WTC11 (cell line): Measurements from ENCODE around the gene SOCS1. TPM values are rescaled to one million over a fixed set of nuclear protein-coding genes. Genes with fewer than 3 reads are reported as not detected.
A peak's percentile ranks its signal among the peaks of the same experiment; 100 is the strongest.

ENCODE experiments used
- CREB1 ChIP-seq: sonication (generic); formaldehyde crosslinking; IDR thresholded peaks from 2 replicates; pipeline ENCODE4 v1.8.0; 2023; ENCODE audit warnings: mild to moderate bottlenecking, missing genetic modification reagents
- CREM ChIP-seq: sonication (generic); formaldehyde crosslinking; IDR thresholded peaks from 2 replicates; pipeline ENCODE4 v1.8.1; 2022; ENCODE audit warnings: mild to moderate bottlenecking, missing genetic modification reagents, moderate library complexity
- CTCF ChIP-seq: fragments of 200-600 bp; IDR thresholded peaks from 2 replicates; pipeline ENCODE4 v1.8.0; 2022; ENCODE audit warnings: antibody characterized with exemption
- E2F5 ChIP-seq: sonication (generic); formaldehyde crosslinking; IDR thresholded peaks from 2 replicates; pipeline ENCODE4 v1.8.1; 2022; ENCODE audit warnings: mild to moderate bottlenecking, moderate library complexity, missing genetic modification reagents
- HMGA2 ChIP-seq: fragments of 250-450 bp; sonication (Bioruptor Pico); IDR thresholded peaks from 2 replicates; pipeline ENCODE4 v1.4.0; 2021; ENCODE audit warnings: mild to moderate bottlenecking, moderate library complexity
- NFATC4 ChIP-seq: fragments of 250-450 bp; sonication (Bioruptor Pico); IDR thresholded peaks from 2 replicates; pipeline ENCODE4 v1.9.0; 2021; ENCODE audit warnings: mild to moderate bottlenecking
- NFE2L1 ChIP-seq: sonication (generic); formaldehyde crosslinking; IDR thresholded peaks from 2 replicates; pipeline ENCODE4 v1.8.1; 2023; ENCODE audit warnings: missing genetic modification reagents
- NFYB ChIP-seq: sonication (generic); formaldehyde crosslinking; conservative IDR thresholded peaks from 2 replicates; pipeline ENCODE4 v1.8.0; 2022; ENCODE audit warnings: low read depth, missing genetic modification reagents
- NR1H2 ChIP-seq: sonication (generic); formaldehyde crosslinking; IDR thresholded peaks from 2 replicates; pipeline ENCODE4 v1.9.0; 2021; ENCODE audit warnings: mild to moderate bottlenecking, moderate library complexity, missing genetic modification reagents
- NR2C2 ChIP-seq: sonication (generic); formaldehyde crosslinking; IDR thresholded peaks from 2 replicates; pipeline ENCODE4 v1.8.0; 2022; ENCODE audit warnings: mild to moderate bottlenecking, missing genetic modification reagents
- TCF7 ChIP-seq: sonication (generic); formaldehyde crosslinking; IDR thresholded peaks from 2 replicates; pipeline ENCODE4 v1.8.0; 2022; ENCODE audit warnings: mild to moderate bottlenecking, low read depth, missing genetic modification reagents, moderate library complexity
- TEAD1 ChIP-seq: sonication (generic); formaldehyde crosslinking; IDR thresholded peaks from 2 replicates; pipeline ENCODE4 v1.8.0; 2022; ENCODE audit warnings: mild to moderate bottlenecking, missing genetic modification reagents
- USF2 ChIP-seq: sonication (generic); formaldehyde crosslinking; IDR thresholded peaks from 2 replicates; pipeline ENCODE4 v1.8.1; 2023; ENCODE audit warnings: mild to moderate bottlenecking, missing genetic modification reagents, moderate library complexity
- ZBTB21 ChIP-seq: sonication (generic); formaldehyde crosslinking; IDR thresholded peaks from 2 replicates; pipeline ENCODE4 v1.8.1; 2023; ENCODE audit warnings: mild to moderate bottlenecking, missing genetic modification reagents, borderline replicate concordance
- ZNF121 ChIP-seq: sonication (generic); formaldehyde crosslinking; IDR thresholded peaks from 2 replicates; pipeline ENCODE4 v1.8.0; 2023; ENCODE audit warnings: missing genetic modification reagents
- ZNF138 ChIP-seq: sonication (generic); formaldehyde crosslinking; conservative IDR thresholded peaks from 2 replicates; pipeline ENCODE4 v1.8.1; 2022; ENCODE audit warnings: mild to moderate bottlenecking, moderate library complexity, missing genetic modification reagents
- ZNF317 ChIP-seq: sonication (generic); formaldehyde crosslinking; IDR thresholded peaks from 2 replicates; pipeline ENCODE4 v1.8.1; 2023; ENCODE audit warnings: low read depth, mild to moderate bottlenecking, moderate library complexity, missing genetic modification reagents, borderline replicate concordance
- ZNF416 ChIP-seq: fragments of 250-450 bp; sonication (Bioruptor Pico); IDR thresholded peaks from 2 replicates; pipeline ENCODE4 v1.9.0; 2021; ENCODE audit warnings: mild to moderate bottlenecking, inconsistent platforms
- total RNA-seq: library from RNA; stranded (reverse); gene quantifications from 3 replicates; pipeline ENCODE4 v1.2.3, GENCODE V29; 2021
- TF ChIP-seq, protein P1 (sequence below): sonication (generic); formaldehyde crosslinking; conservative IDR thresholded peaks from 2 replicates; pipeline ENCODE4 v1.8.1; 2023; ENCODE audit warnings: mild to moderate bottlenecking, low read depth, missing genetic modification reagents, moderate library complexity
- TF ChIP-seq, protein P2 (sequence below): sonication (generic); formaldehyde crosslinking; IDR thresholded peaks from 2 replicates; pipeline ENCODE4 v1.8.1; 2023; ENCODE audit warnings: mild to moderate bottlenecking, missing genetic modification reagents, borderline replicate concordance
- TF ChIP-seq, protein P3 (sequence below): sonication (generic); formaldehyde crosslinking; IDR thresholded peaks from 2 replicates; pipeline ENCODE4 v1.8.1; 2022; ENCODE audit warnings: missing genetic modification reagents, borderline replicate concordance
- TF ChIP-seq, protein P4 (sequence below): fragments of 250-450 bp; sonication (Bioruptor Pico); IDR thresholded peaks from 2 replicates; pipeline ENCODE4 v1.9.0; 2021; ENCODE audit warnings: moderate library complexity, mild to moderate bottlenecking, inconsistent platforms, borderline replicate concordance

SOCS1 gene
- total RNA-seq, 1 experiment from 2014 or later, result 62.3 TPM

GRCh38 chr16:11255737-11256660, at the start of gene SOCS1 (continued):
- TF ChIP-seq ZNF416 (CRISPR knock-in tag) (peak; percentile 85), CREM (peak; percentile 37; the same call in 1 of the 2 replicates), TEAD1 (CRISPR knock-in tag) (no peak), ZNF317 (CRISPR knock-in tag) (no peak), HMGA2 (CRISPR knock-in tag) (no peak), ZNF138 (CRISPR knock-in tag) (no peak), TCF7 (CRISPR knock-in tag) (no peak; the same call in 1 of the 2 replicates), NFE2L1 (CRISPR knock-in tag) (0 out of 2 replicates have a peak, but pooled peaks have one; percentile 40), ZNF121 (CRISPR knock-in tag) (no peak), NFATC4 (CRISPR knock-in tag) (no peak; the same call in 1 of the 2 replicates), CREB1 (CRISPR knock-in tag) (no peak), ZBTB21 (no peak), USF2 (CRISPR knock-in tag) (peak; percentile 9; the same call in 1 of the 2 replicates), NR2C2 (CRISPR knock-in tag) (no peak), NFYB (CRISPR knock-in tag) (no peak), CTCF (peak; percentile 85), E2F5 (CRISPR knock-in tag) (0 out of 2 replicates have a peak, but pooled peaks have one; percentile 8), NR1H2 (CRISPR knock-in tag) (0 out of 2 replicates have a peak, but pooled peaks have one; percentile 23)
- TF ChIP-seq, protein P1, sequence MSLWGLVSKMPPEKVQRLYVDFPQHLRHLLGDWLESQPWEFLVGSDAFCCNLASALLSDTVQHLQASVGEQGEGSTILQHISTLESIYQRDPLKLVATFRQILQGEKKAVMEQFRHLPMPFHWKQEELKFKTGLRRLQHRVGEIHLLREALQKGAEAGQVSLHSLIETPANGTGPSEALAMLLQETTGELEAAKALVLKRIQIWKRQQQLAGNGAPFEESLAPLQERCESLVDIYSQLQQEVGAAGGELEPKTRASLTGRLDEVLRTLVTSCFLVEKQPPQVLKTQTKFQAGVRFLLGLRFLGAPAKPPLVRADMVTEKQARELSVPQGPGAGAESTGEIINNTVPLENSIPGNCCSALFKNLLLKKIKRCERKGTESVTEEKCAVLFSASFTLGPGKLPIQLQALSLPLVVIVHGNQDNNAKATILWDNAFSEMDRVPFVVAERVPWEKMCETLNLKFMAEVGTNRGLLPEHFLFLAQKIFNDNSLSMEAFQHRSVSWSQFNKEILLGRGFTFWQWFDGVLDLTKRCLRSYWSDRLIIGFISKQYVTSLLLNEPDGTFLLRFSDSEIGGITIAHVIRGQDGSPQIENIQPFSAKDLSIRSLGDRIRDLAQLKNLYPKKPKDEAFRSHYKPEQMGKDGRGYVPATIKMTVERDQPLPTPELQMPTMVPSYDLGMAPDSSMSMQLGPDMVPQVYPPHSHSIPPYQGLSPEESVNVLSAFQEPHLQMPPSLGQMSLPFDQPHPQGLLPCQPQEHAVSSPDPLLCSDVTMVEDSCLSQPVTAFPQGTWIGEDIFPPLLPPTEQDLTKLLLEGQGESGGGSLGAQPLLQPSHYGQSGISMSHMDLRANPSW (CRISPR knock-in tag), result no peak
- TF ChIP-seq, protein P2, sequence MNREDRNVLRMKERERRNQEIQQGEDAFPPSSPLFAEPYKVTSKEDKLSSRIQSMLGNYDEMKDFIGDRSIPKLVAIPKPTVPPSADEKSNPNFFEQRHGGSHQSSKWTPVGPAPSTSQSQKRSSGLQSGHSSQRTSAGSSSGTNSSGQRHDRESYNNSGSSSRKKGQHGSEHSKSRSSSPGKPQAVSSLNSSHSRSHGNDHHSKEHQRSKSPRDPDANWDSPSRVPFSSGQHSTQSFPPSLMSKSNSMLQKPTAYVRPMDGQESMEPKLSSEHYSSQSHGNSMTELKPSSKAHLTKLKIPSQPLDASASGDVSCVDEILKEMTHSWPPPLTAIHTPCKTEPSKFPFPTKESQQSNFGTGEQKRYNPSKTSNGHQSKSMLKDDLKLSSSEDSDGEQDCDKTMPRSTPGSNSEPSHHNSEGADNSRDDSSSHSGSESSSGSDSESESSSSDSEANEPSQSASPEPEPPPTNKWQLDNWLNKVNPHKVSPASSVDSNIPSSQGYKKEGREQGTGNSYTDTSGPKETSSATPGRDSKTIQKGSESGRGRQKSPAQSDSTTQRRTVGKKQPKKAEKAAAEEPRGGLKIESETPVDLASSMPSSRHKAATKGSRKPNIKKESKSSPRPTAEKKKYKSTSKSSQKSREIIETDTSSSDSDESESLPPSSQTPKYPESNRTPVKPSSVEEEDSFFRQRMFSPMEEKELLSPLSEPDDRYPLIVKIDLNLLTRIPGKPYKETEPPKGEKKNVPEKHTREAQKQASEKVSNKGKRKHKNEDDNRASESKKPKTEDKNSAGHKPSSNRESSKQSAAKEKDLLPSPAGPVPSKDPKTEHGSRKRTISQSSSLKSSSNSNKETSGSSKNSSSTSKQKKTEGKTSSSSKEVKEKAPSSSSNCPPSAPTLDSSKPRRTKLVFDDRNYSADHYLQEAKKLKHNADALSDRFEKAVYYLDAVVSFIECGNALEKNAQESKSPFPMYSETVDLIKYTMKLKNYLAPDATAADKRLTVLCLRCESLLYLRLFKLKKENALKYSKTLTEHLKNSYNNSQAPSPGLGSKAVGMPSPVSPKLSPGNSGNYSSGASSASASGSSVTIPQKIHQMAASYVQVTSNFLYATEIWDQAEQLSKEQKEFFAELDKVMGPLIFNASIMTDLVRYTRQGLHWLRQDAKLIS (CRISPR knock-in tag), result no peak
- TF ChIP-seq, protein P3, sequence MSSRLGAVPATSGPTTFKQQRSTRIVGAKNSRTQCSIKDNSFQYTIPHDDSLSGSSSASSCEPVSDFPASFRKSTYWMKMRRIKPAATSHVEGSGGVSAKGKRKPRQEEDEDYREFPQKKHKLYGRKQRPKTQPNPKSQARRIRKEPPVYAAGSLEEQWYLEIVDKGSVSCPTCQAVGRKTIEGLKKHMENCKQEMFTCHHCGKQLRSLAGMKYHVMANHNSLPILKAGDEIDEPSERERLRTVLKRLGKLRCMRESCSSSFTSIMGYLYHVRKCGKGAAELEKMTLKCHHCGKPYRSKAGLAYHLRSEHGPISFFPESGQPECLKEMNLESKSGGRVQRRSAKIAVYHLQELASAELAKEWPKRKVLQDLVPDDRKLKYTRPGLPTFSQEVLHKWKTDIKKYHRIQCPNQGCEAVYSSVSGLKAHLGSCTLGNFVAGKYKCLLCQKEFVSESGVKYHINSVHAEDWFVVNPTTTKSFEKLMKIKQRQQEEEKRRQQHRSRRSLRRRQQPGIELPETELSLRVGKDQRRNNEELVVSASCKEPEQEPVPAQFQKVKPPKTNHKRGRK (CRISPR knock-in tag), result no peak
- TF ChIP-seq, protein P4, sequence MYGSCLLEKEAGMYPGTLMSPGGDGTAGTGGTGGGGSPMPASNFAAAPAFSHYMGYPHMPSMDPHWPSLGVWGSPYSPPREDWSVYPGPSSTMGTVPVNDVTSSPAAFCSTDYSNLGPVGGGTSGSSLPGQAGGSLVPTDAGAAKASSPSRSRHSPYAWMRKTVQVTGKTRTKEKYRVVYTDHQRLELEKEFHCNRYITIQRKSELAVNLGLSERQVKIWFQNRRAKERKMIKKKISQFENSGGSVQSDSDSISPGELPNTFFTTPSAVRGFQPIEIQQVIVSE (CRISPR knock-in tag), result peak; percentile 66; the same call in 1 of the 2 replicates
